ENCODE measurements around the gene KAZN. TPM values are rescaled to one million over a fixed set of nuclear protein-coding genes. Genes with fewer than 3 reads are reported as not detected.

Gene KAZN
- total and polyA plus RNA-seq, 2 of the 8 experiments (the other 6 are each of a cell fraction or from before 2014, with no cell fraction given) = 3.7 to 11.8 TPM

- Histone ChIP-seq H3K18ac (ENCODE audit: extremely low read depth, low read length) (no peak overlapping the region), H2BK15ac (ENCODE audit: low read length) (no peak overlapping the region), H3K23ac (ENCODE audit: insufficient read length) (no peak overlapping the region), H3K56ac (replicated peaks; ENCODE audit: insufficient read length, low read depth, low read length) (no peak overlapping the region), H3K36me3 (ENCODE audit: control insufficient read depth in 2 of 4, insufficient read depth in 4 of 4, low read length in 3 of 4) (no peaks in the 10 kb centered on the region), H3K4me1 (replicated peaks in 1 of 4; ENCODE audit: control insufficient read depth in 3 of 4, insufficient read depth in 4 of 4, low read length in 3 of 4) (peaks cover 0 to 10% (median 7%) of the 10 kb centered on the region in 4 experiments; a peak in 6 of 7 replicates), H3K4me3 (ENCODE audit: extremely low read depth in 1 of 4, insufficient read depth in 2 of 4, low read depth in 3 of 4, low read length in 4 of 4) (no peak overlapping the region), H3K4me2 (ENCODE audit: insufficient read depth in 1 of 2, low read depth in 2 of 2, low read length in 2 of 2) (no peak overlapping the region), H3K9ac (replicated peaks in 1 of 4; ENCODE audit: extremely low read depth in 1 of 4, low read depth in 3 of 4, low read length in 3 of 4) (no peak overlapping the region), H2AFZ (ENCODE audit: low read length) (no peak overlapping the region), H3K79me1 (ENCODE audit: low read depth, low read length) (no peaks in the 10 kb centered on the region), H3K27ac (ENCODE audit: low read depth, low read length) (no peak overlapping the region), H3K14ac (ENCODE audit: insufficient read length) (no peak overlapping the region), H3K79me2 (ENCODE audit: control insufficient read depth in 1 of 2, insufficient read depth in 2 of 2, low read length in 2 of 2) (no peaks in the 10 kb centered on the region), H2BK20ac (ENCODE audit: low read length) (no peak overlapping the region), H2BK120ac (replicated peaks; ENCODE audit: low read depth, low read length) (no peak overlapping the region), H2AK5ac (ENCODE audit: low read depth, low read length) (no peak overlapping the region), H3K23me2 (ENCODE audit: low read depth, low read length) (peaks cover 8% of the 10 kb centered on the region; the same call in 1 of the 2 replicates), H4K8ac (ENCODE audit: extremely low read depth, insufficient read depth, low read length) (no peak overlapping the region), H3K4ac (replicated peaks; ENCODE audit: insufficient read length, low read depth, low read length) (no peak overlapping the region), H2BK5ac (ENCODE audit: low read depth, low read length) (no peak overlapping the region), H4K91ac (replicated peaks; ENCODE audit: insufficient read length, low read length) (no peak overlapping the region), H2BK12ac (ENCODE audit: low read depth, low read length) (no peak overlapping the region), H3K27me3 (replicated peaks in 1 of 4; ENCODE audit: control insufficient read depth in 3 of 4, extremely low read depth in 1 of 4, insufficient read depth in 3 of 4, low read length in 3 of 4) (no peaks in the 10 kb centered on the region), H4K5ac (ENCODE audit: insufficient read length, low read depth, low read length) (no peak overlapping the region), H4K20me1 (replicated peaks in 1 of 2; ENCODE audit: control insufficient read depth in 1 of 2, insufficient read depth in 2 of 2, low read length in 2 of 2) (peaks cover 0 to 1% of the 10 kb centered on the region in 2 experiments), H3K9me3 (ENCODE audit: insufficient read depth in 2 of 2, low read depth in 1 of 2, low read length in 1 of 2) (no peaks in the 10 kb centered on the region)
- POLR2A ChIA-PET (ENCODE audit: partially characterized antibody) = no interaction called here
- 97% methylated on average over 3 of the region's 3 CpGs; no CpG with 5 or more reads in 1 of the 2 experiments for WGBS, 2 experiments (ENCODE audit: extremely low coverage in 1 of 2, insufficient coverage in 1 of 2, insufficient read length in 1 of 2, insufficient replicate concordance in 2 of 2, low coverage in 1 of 2, low lambda C conversion rate in 2 of 2, missing lambda C conversion rate in 1 of 2)
- CTCF ChIA-PET (ENCODE audit: partially characterized antibody) = interaction anchor here (1.0 kb wide), 1 partner anchor 98 kb away, joined by 4 read pairs; no protein-coding TSS in a partner anchor
- TF ChIP-seq JUN (IDR thresholded peaks at IDR 0.05; ENCODE audit: low read depth, low read length) = no peak
- no peak for TF ChIP-seq NRF1 (IDR thresholded peaks at IDR 0.05; ENCODE audit: low read depth, low read length)
- no peak for TF ChIP-seq RNF2 (IDR thresholded peaks at IDR 0.05; ENCODE audit: borderline replicate concordance, low read depth, low read length, missing control alignments, poor library complexity, severe bottlenecking)
- no peak for TF ChIP-seq SIX5 (IDR thresholded peaks at IDR 0.05; ENCODE audit: low read depth, low read length)
- FAIRE-seq (no peak), DNase-seq (ENCODE audit: low read depth in 1 of 2, low spot score in 2 of 2) (no peak)
These were observed 278.7 kb downstream of the KAZN start for GRCh38 chr1:14877224-14877623.
